HAP-1 (cell line): ENCODE data around the gene BLNK.
A peak's percentile ranks its signal among the peaks of the same experiment; 100 is the strongest.

Source experiments
- DNase-seq, 2 experiments: peaks; one replicate each; pipeline ENCODE4 v3.0.0-alpha.2; 2016 to 2020; ENCODE audit warnings: low spot score in 2 of 2
- H3K27me3 ChIP-seq: fragments of 250-450 bp; sonication (Bioruptor Pico); 2 replicates; pipeline ENCODE4 v1.5.1; 2020; ENCODE audit warnings: low read depth, mild to moderate bottlenecking, moderate library complexity
- H3K36me3 ChIP-seq: fragments of 250-450 bp; sonication (Bioruptor Pico); replicated peaks from 2 replicates; pipeline ENCODE4 v1.5.1; 2020; ENCODE audit warnings: mild to moderate bottlenecking
- H3K4me1 ChIP-seq: fragments of 250-450 bp; sonication (Bioruptor Pico); 2 replicates; pipeline ENCODE4 v1.5.1; 2020; ENCODE audit warnings: mild to moderate bottlenecking
- H3K4me3 ChIP-seq: fragments of 250-450 bp; sonication (Bioruptor Pico); 2 replicates; pipeline ENCODE4 v1.5.1; 2020; ENCODE audit warnings: mild to moderate bottlenecking, moderate library complexity
- H3K9me3 ChIP-seq: fragments of 250-450 bp; sonication (Bioruptor Pico); 2 replicates; pipeline ENCODE4 v1.5.1; 2020; ENCODE audit warnings: mild to moderate bottlenecking, moderate library complexity
- in situ Hi-C: fragments of 300-500 bp; cut with MboI; formaldehyde crosslinking; loops from 3 replicates; pipeline ENCODE4 v1.14.3; 2020; ENCODE audit warnings: low sequenced_read_pairs, inconsistent platforms, mixed read lengths

The BLNK gene

DNA sequence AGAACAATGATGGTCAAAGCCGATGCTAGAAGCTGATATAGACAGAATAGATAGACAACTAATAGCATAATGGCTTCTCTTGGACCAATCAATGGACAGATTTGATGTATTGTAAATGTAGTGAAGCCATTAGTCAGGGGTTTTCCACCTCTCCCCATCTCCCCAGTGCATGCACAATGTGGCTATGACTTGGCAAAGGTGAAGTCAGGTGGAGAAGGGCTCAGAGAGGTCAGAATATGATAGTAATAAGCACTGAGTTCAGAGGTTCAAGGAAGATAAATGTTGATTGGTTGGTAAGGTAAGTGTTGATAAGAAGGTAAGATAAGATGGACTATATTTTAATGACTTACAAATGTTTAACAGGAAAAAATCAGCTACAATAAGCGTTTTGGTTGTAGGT lies 28.5 kb downstream of the BLNK start:
- no peak for DNase-seq
- no peaks in the 10 kb centered on the region for H3K4me1 ChIP-seq
- H3K27me3 ChIP-seq = no peaks in the 10 kb centered on the region
- H3K36me3 ChIP-seq = no peaks in the 10 kb centered on the region
- no peak overlapping the region for H3K4me3 ChIP-seq
- no peaks in the 10 kb centered on the region for H3K9me3 ChIP-seq
- in situ Hi-C loops = no loop called here

DNA sequence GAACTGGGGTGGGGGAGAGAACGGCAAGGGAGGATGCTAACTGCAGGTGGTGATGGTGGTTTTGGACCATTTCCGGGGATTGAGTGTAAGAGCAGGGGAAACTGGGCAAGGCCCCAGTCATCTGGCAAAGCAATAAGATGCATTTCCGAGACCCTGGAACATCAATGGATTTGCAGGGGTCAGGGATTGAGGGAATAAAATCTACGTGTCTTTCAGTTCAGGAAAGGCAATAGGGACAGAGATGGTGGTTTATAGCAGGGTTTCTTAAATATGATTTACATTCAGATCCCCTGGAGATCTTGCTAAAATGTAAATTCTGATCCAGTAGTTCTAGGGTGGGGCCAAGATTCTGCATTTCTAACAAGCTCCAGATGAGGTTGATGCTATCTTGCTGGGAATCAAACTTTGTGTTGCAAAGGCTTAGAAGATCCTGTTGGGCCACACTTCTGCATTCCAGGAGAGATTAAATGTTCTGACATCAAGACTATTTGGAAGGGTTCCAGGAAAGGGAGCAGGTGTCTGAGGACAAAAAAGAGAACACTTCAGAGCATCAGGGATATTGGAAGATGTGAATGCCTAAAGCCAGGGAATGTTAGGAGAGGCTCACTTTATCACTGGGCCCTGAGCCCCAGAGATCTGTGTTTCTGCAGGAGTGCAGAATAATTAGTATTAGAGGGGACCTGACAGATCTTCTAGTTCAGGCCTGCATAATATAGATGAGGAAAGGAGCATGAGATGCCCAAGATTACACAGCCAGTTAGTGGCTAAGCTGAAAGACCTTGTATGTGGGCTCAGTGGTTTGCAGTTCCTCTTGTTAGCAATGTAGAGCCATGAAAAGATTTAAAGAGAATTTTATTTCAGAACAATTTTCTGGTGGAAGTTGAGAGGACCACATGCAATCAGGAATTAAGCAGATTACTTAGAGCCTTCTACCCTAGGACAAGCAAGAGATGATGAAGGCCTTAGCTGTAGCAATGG lies 32.4 kb downstream of the BLNK start:
- H3K4me1 ChIP-seq = no peaks in the 10 kb centered on the region
- no peak for DNase-seq
- H3K36me3 ChIP-seq = no peaks in the 10 kb centered on the region
- in situ Hi-C loops = loop anchor here (10.0 kb wide), 1 partner anchor 106 kb away; no protein-coding TSS in a partner anchor
- no peaks in the 10 kb centered on the region for H3K27me3 ChIP-seq
- H3K4me3 ChIP-seq = no peak overlapping the region
- H3K9me3 ChIP-seq = no peaks in the 10 kb centered on the region

DNA sequence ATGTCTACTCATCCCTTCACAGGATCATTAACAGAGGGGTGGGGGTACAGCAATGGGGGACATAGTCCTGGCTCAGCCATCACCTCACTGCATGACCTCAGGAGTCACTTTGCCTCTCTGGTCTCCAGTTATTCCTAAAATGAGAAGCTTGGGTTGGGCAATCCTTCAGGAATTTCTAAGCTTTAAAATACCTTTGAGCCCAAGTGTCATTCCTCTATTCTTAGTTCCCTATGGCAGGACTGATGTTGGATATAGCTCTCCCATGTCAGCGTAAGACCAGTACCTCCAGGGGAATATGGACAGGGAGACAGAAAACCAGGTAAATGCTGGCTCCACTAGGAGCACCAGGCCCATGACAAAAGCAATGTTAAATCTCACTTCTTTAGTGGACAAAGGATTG lies 34.5 kb downstream of the BLNK start:
- Histone ChIP-seq H3K4me3 (no peak overlapping the region), H3K27me3 (no peaks in the 10 kb centered on the region), H3K9me3 (no peaks in the 10 kb centered on the region), H3K36me3 (no peaks in the 10 kb centered on the region), H3K4me1 (no peaks in the 10 kb centered on the region)
- no peak for DNase-seq
- in situ Hi-C loops = loop anchor here (10.0 kb wide), 1 partner anchor 108 kb away; no protein-coding TSS in a partner anchor

DNA sequence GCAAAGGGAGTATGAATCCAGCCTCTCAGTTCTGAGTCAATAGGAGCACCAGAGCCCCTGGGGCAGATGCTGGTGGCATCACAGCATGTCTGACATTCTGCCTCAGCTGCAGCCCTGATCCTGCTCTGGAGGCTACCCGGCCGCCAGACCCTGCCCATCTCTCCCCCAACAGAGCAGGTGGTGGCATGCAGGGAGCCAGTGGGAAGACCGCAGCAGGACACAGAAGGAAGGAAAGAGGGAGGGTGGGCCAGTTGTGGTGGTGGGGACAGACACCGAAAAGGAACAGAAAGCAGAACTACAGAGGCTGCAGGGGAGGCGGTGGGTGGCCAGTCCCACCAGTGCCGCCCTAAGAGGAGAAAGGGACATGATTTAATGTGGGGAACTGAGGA lies 35.3 kb downstream of the BLNK start:
- no peaks in the 10 kb centered on the region for H3K9me3 ChIP-seq
- H3K4me3 ChIP-seq = no peak overlapping the region
- no peaks in the 10 kb centered on the region for H3K36me3 ChIP-seq
- no peaks in the 10 kb centered on the region for H3K27me3 ChIP-seq
- in situ Hi-C loops = loop anchor here (10.0 kb wide), 1 partner anchor 109 kb away; no protein-coding TSS in a partner anchor
- DNase-seq = no peak
- H3K4me1 ChIP-seq = no peaks in the 10 kb centered on the region

DNA sequence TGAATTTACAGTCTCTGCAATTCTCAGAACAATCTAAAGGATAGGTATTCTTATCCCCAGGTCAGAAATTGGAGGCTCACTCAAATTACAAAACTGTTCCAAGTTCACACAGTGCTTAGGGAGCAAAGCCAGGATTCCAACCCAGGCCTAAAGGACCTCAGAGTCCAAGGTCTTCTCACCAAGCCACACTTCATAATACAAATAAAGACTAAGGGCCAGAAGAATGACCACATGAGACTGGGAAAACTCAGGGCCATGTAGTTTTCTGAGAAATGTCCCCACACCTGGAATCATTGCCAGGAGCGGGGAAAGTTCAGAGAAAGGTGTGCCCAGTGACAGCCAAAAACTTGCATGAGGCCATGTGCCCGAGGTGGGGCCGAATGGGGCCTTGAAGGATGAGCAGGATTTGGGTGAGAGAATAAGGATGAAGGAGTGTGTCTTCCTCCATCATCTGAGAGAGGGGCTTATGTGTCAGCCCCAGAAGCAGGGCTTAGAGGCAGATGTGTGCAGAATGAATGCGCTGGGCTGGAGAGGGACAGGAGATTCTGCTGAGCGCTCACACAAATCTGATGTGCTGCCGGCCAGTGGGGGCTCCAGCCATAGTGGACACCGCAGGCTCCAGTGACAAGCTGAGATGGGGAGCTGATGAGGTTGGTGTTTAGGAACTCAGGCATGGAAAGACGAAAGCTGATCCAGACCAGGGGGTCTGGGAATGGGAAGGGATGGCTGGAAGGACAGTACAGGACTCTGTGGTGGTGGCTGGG lies 35.9 kb downstream of the BLNK start:
- Histone ChIP-seq H3K4me1 (no peaks in the 10 kb centered on the region), H3K27me3 (no peaks in the 10 kb centered on the region), H3K4me3 (no peak overlapping the region), H3K9me3 (no peaks in the 10 kb centered on the region), H3K36me3 (no peaks in the 10 kb centered on the region)
- in situ Hi-C loops = loop anchor here (10.0 kb wide), 1 partner anchor 109 kb away; no protein-coding TSS in a partner anchor
- DNase-seq = no peak

DNA sequence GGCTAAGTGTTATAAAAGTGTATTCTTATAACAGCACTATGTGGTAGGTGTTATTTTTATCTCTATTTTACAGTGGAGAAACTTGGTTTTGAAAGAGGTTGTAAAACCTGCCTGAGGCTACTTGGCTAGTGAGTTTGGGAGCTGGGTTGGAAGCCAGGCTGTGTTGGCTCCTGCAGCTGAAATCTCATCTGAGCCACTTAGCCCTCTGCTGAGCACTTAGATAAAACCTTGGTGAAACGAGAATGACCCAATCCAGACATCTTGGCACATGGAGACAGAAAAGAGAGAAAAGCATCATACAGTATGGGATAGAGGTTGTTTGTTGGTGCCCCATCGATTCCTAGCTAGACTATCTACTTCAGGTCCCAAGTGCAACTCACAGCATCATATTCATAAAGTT lies 37.4 kb downstream of the BLNK start:
- Histone ChIP-seq H3K4me1 (no peaks in the 10 kb centered on the region), H3K36me3 (no peaks in the 10 kb centered on the region), H3K9me3 (no peaks in the 10 kb centered on the region), H3K4me3 (no peak overlapping the region), H3K27me3 (no peaks in the 10 kb centered on the region)
- in situ Hi-C loops = loop anchor here (10.0 kb wide), 1 partner anchor 111 kb away; no protein-coding TSS in a partner anchor
- no peak for DNase-seq

DNA sequence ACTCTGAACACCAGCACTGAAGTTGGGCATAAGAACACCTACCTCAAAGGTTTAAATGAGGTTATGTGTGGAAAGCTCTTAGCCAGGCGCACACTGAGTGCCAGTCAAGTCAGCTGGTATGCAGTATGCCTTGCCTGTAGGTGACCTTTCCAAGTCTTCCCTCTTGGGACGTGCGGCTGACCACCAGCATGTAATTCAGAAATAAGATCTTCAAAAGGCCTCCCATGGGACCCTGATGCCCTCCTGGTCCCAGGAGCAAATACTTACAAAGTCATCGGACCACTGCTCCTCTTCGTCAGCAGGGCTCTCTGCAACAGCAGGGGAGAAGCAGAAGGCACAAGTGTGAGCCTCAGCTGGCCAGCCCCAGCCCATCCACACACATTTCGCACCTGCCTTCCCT lies 40.8 kb downstream of the BLNK start:
- no peaks in the 10 kb centered on the region for H3K4me1 ChIP-seq
- no peak overlapping the region for H3K4me3 ChIP-seq
- H3K36me3 ChIP-seq = no peaks in the 10 kb centered on the region
- no peaks in the 10 kb centered on the region for H3K9me3 ChIP-seq
- H3K27me3 ChIP-seq = no peaks in the 10 kb centered on the region
- DNase-seq = no peak
- in situ Hi-C loops = loop anchor here (10.0 kb wide), 1 partner anchor 114 kb away; no protein-coding TSS in a partner anchor

DNA sequence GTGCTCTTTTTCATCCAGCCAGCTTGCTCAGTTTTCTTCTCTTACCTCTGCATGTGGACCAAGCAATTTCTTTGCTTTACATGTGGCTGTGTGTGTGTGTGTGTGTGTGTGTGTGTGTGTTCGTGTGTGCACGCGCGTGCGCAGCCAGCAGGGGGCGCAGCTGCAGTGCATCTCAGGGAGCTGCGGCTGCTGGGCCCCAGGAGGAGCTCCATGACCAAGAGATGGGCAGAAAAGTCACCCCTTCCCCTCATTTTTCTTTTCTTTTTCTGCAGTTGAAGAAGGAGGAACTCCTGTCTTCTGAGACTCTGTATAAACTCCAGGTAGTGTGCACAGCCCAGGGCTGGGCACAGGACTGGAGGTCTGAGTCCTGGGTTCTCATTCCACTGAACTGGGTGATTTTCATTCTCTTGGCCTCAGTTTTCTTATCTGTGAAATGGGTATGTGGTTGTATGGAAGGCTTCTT lies 41.8 kb downstream of the BLNK start:
- Histone ChIP-seq H3K4me1 (no peaks in the 10 kb centered on the region), H3K27me3 (no peaks in the 10 kb centered on the region), H3K36me3 (no peaks in the 10 kb centered on the region), H3K9me3 (no peaks in the 10 kb centered on the region), H3K4me3 (no peak overlapping the region)
- in situ Hi-C loops = loop anchor here (10.0 kb wide), 1 partner anchor 115 kb away; no protein-coding TSS in a partner anchor
- DNase-seq = peak; percentile 49 to 86

DNA sequence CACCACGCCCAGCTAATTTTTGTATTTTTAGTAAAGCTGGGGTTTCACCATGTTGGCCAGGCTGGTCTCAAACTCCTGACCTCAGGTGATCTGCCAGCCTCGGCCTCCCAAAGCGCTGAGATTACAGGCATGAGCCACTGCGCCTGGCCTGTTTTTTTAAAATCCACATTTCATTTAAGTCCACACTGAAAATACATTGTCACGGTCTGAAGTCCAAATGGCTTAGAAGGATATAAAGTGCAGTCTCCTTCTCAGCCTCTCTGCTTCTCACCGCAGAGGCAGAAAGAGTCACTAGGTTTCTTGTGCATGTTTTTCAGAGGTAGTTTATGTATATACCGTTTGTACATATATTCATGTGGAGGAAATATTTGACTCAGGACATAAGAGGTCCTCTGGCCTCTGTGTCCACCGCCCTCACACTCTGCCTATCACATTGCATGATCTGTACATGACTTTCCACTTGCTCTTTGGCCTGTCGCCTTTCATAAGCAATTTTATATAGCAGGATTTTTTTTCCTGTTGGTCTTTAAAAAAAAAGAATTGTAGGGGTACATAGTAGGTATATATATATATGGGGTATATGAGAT lies 42.9 kb downstream of the BLNK start:
- DNase-seq = no peak
- Histone ChIP-seq H3K9me3 (no peaks in the 10 kb centered on the region), H3K4me1 (no peaks in the 10 kb centered on the region), H3K27me3 (no peaks in the 10 kb centered on the region), H3K4me3 (no peak overlapping the region), H3K36me3 (no peaks in the 10 kb centered on the region)
- in situ Hi-C loops = no loop called here

DNA sequence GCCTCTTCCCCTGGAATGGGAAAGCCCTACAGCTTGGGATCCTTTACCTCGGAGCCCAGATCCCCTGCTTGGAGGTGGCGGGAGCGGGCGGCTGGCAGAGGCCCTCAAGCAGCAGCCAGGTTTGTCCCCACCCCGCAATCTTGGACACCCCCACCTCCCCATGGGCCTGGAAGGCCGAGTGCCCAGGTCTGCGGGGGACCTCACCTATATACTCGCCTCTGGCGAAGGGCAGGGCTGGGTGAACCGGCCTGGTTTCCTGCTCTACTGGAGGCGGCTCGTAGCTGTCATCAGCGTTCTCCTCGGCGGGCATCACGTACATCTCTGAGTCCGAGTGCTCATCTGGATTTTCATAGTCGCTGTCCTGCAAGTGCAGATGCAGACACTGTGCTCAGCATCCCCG lies 44.2 kb downstream of the BLNK start:
- H3K27me3 ChIP-seq = no peaks in the 10 kb centered on the region
- in situ Hi-C loops = no loop called here
- H3K4me1 ChIP-seq = no peaks in the 10 kb centered on the region
- DNase-seq = no peak
- H3K36me3 ChIP-seq = no peaks in the 10 kb centered on the region
- no peak overlapping the region for H3K4me3 ChIP-seq
- H3K9me3 ChIP-seq = no peaks in the 10 kb centered on the region

DNA sequence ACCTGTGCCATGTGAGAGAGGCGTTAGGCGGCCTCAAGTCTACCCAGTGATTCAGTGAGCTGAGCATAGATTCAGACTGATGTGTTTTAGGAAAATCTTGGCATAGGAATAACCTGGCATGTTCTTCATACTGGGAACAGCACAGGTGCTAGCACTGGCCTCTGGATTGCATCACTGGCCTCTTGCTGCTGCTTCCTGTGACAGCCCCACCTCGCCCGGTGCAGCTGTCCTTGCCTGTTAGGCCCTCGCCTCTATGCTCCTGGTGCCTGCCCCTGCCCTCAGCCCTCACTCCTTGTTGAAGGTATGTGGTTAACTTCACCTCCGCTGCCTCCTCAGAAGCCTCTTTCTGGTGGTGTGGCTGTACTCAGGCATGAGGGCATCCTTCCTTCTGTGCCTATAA lies 46.2 kb downstream of the BLNK start:
- in situ Hi-C loops = no loop called here
- Histone ChIP-seq H3K4me1 (no peaks in the 10 kb centered on the region), H3K4me3 (no peak overlapping the region), H3K36me3 (no peaks in the 10 kb centered on the region), H3K27me3 (no peaks in the 10 kb centered on the region), H3K9me3 (no peaks in the 10 kb centered on the region)
- DNase-seq = no peak

DNA sequence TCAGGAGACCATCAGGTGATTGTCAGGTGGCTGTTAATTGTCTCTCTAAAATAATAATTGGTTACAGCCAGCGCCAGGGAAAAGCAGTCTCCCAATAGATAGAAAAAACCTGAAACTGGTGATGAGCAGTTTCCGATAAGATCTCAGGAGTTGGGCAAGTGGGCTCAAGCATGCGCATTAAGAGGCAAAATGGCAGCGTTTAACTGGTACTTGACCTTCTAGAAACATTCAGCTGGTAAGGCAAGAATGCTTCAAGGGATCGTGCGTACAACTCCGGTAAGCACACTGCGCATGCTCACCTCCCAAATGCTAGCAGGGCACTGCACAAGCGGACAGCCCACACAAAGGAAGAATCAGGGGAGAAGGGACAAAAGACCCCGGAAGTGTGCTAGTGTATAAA lies 48.5 kb downstream of the BLNK start:
- no peaks in the 10 kb centered on the region for H3K36me3 ChIP-seq
- DNase-seq = no peak
- H3K4me1 ChIP-seq = no peaks in the 10 kb centered on the region
- H3K9me3 ChIP-seq = no peaks in the 10 kb centered on the region
- in situ Hi-C loops = no loop called here
- no peaks in the 10 kb centered on the region; the same call in 1 of the 2 replicates for H3K27me3 ChIP-seq
- H3K4me3 ChIP-seq = no peak overlapping the region

DNA sequence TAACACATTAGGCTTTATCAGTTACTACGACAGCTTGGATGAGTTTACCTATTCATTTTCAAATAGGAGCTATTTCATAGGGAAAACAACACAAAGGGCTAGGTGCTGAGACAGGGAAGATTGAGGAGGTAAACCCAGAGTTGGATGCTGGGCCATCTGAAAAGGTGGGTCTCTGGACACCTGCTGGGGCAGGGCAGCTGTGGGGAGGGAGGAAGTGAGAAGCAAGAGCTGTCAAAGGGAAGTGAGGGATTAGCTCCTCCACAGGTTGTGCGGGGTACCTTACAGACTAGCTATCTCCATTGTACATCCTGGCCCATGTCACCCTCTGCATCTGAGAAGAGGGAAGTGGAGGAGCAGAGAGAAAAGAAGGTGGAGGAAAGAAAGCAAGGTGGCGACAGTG lies 48.9 kb downstream of the BLNK start:
- in situ Hi-C loops = no loop called here
- Histone ChIP-seq H3K9me3 (no peaks in the 10 kb centered on the region), H3K4me3 (no peak overlapping the region), H3K36me3 (no peaks in the 10 kb centered on the region), H3K27me3 (no peaks in the 10 kb centered on the region; the same call in 1 of the 2 replicates), H3K4me1 (no peaks in the 10 kb centered on the region)
- DNase-seq = no peak
